HG02759 (cell line): ENCODE results near the gene CORO7.
"Not testable (repeated sequence)": the region's sequence is repeated elsewhere in the genome, so short reads cannot be mapped to it uniquely, and the experiment has no call there.

Experiments
- ATAC-seq: cut with Tn5 transposase; IDR thresholded peaks from one replicate; pipeline ENCODE4 v1.9.1; 2021; ENCODE audit warnings: mild to moderate bottlenecking, moderate library complexity; ENCODE audit not compliant: unreplicated experiment

The CORO7 gene

DNA sequence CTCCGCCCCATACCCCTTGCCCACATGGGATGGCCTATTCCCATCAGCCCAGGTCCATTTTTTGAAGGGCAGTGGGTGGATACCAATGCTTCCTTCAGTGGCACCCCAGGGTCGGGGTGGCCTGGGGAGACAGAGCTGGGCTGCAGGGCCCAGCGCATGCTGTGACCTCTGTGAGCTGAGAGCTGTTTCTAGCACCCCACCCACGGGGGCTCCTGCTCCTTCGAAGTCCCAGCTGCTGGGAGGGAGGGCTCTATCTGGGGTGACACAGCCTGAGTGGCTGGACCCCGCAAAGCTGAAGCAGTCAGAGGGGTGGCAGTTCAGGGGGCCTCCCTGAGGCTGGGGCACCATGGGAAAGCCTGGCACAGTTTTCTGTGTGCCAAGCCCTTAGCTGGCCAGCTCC, 76.0 kb downstream of the CORO7 start:
- no peak for ATAC-seq

DNA sequence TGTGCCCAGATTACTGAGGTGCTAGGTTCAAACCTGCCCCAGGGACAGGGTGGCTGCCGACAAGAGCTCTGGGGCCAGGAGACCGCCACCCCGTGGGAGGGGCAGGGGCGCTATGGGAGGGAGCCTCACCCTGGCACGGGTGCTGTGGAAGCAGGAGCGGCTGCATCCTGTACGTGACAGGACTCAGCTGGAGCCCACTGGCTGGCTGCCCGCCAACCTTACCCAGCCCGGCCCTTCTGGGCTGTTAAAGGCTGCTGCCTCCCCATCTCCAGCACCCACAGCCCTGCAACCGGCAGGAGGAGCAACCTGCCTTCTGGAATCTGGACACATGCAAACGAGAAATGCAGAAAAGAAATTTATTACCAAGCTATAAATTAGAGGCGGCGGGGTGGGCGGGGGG, 76.5 kb downstream of the CORO7 start:
- ATAC-seq = no peak

DNA sequence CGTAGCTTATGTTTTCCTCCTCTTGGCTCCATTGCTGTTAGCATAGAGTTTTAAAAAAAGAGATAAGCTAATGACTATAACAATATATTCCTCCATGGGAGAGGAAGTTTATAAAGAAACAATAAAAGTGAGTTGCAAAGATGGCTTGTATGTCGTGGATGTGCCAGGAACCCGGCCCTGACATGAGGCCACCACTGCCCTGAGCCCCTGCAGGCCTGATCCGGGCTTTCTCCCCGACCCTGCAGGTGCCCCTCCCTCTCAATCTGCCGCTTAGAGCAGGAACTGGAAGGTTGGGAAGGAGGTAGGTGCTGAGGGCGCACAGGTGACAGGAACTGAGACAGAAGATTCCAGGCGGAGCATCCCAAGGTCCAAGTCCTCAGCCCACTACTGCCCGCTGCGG, 76.9 kb downstream of the CORO7 start:
- no peak for ATAC-seq

DNA sequence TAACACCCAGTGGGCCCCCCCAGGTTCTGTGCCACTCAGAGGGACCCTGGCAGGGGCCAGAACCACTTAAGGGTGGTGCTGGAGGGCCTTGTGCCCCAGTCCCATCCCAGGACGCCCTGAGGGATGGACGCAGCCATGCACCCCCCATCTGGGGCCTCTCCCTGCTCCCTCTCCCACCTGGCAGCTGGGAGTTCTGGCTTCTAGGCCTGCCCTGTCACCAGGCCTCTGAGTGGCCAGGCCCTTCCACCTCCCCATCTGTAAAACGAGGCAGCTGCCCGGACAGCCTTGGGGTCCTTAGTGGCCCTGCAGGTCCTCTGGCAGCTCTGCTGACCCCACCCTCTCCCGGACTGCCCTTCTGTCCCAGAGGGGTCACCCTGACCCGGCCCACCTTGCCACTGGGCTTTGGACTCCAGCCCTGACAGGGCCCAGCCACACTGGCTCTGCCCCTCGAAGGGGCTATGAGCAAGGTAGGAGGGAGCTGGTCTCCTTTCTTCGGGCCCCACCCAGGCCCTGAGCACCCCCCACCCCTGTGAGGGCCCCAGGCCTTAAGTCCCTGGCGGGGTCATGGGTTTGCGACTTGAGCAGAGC, 77.6 kb downstream of the CORO7 start:
- ATAC-seq = no peak

DNA sequence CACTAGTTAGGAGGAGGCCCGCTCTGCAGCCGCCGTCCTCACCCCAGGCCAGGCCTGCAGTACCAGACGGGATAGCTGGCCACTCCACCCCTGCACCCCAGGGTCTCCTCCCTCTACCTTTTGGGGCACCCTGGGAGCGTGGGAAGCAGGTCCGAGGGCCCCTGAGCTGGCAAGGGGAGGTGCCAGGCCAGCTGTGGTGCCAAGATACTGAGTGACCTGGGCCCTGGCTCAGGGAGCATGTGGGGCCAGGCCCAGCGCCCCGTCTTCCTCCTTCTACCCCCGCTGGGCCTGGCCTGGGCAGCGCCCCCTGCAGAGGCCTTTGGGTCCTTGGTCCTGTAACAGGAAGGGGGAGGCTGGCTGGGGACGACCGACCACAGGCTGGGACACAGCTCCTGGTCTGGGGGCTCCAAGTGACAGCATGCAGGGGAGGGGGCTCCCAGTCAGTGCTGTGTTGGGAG, 78.2 kb downstream of the CORO7 start:
- ATAC-seq = no peak

DNA sequence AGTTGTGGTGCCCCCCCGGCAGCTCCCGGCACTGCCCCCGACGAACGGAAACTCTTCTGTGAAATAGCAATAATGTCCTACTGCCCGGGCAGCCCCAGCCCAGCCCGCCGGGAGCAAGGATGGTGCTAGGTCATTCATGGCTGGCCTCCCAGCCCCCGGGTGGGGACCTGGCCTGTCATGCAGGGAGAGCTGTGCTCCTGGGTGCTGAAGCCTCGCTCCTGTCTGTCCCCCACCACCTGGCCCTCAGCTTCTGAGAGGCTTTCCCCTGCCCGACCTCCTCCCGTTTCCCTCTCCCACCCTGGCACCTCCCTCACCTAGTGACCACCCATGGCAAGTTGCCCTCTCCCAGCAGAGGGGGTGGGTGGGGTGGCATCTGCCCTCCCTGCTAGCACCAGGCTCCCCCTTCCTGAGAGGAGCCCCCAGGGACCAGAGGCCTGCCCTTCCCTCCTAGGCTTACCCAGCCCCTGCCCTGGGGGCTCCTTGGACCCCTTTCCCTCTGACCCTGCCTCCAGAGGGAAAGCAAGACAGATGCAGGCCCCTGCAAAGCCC, 78.8 kb downstream of the CORO7 start:
- no peak for ATAC-seq

DNA sequence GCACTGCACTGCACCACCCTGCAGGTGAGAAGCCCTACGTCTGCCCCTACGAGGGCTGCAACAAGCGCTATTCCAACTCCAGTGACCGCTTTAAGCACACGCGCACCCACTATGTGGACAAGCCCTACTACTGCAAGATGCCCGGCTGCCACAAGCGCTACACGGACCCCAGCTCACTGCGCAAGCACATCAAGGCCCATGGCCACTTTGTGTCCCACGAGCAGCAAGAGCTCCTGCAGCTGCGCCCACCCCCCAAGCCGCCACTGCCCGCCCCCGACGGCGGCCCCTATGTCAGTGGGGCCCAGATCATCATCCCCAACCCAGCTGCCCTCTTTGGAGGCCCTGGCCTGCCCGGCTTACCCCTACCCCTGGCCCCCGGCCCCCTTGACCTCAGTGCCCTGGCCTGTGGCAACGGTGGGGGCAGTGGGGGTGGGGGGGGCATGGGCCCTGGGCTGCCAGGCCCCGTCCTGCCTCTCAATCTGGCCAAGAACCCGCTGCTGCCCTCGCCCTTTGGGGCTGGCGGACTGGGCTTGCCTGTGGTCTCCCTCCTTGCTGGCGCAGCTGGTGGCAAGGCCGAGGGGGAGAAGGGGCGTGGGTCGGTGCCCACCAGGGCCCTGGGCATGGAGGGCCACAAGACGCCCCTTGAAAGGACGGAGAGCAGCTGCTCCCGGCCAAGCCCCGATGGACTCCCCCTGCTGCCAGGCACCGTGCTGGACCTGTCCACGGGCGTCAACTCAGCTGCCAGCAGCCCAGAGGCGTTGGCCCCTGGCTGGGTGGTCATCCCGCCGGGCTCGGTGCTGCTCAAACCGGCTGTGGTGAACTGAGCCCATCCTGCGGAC, 79.5 kb downstream of the CORO7 start:
- no peak for ATAC-seq

DNA sequence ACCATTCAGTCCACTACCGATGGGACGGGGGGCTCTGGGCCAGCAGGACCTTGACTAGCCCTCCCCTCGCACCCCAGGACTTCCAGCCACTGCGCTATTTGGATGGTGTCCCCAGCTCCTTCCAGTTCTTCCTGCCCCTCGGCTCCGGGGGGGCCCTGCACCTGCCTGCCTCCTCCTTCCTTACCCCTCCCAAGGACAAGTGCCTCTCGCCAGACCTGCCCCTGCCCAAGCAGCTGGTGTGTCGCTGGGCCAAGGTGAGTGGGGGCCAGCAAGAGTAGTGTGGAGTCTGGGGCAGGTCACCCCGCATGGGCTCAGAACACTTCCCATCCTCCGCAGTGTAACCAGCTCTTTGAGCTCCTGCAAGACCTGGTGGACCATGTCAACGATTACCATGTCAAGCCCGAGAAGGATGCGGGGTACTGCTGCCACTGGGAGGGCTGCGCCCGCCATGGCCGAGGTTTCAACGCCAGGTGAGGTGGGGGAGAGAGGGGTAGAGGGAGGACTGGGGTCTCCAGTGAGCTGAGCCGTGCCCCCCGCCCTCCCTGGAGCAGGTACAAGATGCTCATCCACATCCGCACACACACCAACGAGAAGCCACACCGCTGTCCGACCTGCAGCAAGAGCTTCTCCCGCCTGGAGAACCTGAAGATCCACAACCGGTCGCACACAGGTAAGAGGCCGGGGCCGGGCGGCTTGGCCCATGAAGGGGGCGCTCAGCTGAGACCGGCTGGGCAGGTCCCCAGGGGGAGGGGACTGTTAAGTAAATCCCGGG, 81.5 kb downstream of the CORO7 start:
- ATAC-seq = no peak

DNA sequence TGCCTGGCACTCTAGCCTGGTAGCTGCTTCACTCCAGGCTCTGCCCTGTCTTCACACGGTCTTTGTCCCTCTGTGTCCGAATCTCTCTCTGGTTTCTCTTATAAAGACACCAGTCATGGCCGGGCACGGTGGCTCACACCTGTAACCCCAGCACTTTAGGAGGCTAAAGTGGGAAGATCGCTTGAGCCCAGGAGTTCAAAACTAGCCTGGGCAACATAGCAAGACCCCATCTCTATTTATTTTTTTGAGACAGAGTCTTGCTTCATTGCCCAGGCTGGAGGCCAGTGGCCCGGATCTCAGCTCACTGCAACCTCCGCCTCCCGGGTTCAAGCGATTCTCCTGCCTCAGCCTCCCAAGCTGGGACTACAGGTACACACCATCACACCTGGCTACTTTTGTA, 82.7 kb downstream of the CORO7 start:
- not testable (repeated sequence) for ATAC-seq

DNA sequence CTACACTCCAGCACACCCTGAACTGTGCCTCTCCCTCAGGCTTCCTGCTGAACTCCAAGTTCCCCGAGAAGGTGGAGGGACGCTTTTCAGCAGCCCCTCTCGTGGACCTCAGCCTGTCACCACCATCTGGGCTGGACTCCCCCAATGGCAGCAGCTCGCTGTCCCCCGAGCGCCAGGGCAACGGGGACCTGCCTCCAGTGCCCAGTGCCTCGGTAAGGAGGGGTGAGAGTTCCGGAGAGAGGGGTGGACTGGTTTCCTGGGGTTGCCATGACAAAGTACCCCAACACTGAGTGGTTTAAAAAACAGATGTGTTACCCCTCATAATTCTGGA, 83.1 kb downstream of the CORO7 start:
- ATAC-seq = no peak

DNA sequence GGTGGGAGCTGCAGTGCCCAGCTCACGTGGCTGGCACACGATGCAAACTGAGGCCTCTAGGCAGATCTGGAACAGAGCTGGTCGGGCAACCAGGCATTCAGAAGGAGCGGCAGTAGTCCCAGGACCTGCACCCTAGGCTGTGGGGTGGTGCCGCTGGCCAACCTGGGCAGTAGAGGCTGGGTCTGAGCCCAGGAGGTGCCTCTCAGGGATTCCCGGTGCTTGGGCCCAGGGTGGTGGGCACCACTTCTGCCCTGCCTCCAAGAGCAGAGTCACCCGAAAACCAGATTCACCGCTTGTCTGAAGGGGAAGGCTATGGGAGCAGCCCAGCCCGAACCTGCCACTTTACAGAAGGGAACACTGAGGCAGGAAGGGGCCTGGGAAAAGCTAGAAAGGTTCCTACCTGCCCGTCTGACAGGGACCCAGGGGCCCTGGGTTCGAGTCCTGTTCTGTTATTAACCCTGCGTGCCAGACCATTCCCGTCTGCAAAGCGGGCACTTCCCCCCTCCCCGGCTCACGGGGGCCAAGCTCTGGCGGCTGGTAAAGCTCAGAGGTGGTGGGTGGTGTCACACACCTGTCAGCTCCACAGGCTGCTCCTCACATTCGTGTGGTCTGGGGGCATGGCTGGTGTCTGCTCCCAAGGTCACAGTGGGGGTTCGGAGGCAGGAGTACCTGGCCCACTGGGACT, 83.6 kb downstream of the CORO7 start:
- ATAC-seq = no peak

DNA sequence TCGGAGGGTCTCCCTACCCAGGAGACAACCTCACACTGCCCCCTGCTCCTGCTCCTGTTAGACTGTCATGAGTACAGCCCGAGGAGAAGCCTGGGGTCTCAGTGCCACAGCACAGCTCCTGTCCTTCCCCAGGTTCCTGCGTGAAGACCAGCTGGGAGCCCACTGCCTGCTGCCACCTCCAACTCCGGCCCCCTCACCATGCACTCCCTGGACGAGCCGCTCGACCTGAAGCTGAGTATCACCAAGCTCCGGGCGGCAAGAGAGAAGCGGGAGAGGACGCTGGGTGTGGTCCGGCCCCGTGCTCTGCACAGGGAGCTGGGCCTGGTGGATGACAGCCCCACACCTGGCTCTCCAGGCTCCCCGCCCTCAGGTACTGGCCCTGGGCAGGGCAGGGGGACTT, 84.3 kb downstream of the CORO7 start:
- no peak for ATAC-seq

DNA sequence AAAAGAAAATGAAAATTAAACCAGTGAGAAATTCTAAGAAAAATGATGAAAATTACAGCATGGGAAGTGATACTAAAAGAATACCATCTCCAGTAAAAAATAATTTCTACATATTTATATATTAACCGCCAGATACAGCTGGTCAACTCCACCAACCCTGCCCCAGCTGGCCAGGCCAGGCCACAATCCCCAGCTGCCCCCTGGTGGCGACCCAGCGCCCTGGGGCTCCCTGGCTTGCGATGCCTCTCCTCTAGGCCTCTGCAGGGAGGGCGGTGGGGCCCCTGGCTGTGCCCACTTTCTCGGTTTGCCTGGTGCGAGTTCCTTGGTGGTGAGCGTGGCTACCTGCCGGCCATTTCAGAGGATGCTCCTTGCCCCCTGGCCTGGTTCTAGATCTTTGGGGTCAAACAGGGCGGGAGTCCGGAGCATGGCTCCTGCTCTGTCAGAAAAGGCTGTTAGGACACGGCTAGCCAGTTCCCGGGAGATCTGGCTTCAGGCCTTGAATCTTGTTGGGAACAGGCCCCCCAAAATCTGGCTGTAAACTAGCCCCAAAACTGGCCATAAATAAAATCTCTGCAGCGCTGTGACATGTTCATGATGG, 86.0 kb downstream of the CORO7 start:
- ATAC-seq = peak; percentile 56

DNA sequence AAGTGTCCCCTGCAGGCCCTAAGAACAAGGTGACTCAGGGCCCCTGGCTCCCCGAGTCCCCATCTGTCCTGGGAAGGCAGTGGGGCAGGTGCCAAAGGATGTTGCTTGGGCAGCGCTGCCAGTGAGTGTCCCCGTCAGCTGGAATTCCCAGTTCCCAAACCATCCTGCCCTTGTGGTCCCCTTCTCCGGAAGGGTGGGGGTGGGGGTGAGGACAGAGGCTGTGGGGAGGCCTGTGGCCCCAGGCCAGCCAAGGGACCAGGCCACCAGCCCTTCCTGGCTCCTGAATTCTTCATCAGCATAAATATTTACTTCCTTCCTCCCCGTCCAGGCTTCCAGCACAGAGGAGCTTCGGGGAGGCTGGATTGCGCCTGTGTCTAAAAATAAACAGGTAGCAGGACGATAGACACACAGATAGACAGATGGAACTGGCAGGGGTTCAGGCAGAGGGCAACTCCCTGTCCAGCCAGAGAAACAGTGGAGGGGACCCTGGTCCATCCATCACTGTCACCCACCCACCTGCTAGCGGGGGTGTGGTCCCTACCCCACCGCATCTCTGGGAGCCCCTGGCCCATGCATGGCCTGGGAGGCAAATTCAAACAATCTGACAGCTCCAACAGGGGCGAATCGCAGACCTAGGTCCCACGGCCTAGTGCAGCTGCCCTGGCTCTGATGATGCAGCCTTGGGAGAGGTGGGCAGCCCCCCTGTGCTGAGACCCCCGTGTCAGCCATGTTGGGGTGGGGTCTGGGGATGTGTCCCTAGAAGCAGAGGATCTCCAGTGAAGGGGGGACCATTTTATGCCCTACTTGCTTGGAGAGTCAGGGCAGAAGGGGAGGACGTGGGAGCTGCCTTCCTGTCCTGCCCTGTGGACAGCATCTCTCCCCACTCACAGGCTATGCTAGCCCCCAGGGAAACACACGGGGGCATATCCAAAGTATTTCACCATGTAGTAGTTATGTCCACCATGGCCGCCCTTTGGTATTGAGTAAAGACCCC, 87.3 kb downstream of the CORO7 start:
- no peak for ATAC-seq

DNA sequence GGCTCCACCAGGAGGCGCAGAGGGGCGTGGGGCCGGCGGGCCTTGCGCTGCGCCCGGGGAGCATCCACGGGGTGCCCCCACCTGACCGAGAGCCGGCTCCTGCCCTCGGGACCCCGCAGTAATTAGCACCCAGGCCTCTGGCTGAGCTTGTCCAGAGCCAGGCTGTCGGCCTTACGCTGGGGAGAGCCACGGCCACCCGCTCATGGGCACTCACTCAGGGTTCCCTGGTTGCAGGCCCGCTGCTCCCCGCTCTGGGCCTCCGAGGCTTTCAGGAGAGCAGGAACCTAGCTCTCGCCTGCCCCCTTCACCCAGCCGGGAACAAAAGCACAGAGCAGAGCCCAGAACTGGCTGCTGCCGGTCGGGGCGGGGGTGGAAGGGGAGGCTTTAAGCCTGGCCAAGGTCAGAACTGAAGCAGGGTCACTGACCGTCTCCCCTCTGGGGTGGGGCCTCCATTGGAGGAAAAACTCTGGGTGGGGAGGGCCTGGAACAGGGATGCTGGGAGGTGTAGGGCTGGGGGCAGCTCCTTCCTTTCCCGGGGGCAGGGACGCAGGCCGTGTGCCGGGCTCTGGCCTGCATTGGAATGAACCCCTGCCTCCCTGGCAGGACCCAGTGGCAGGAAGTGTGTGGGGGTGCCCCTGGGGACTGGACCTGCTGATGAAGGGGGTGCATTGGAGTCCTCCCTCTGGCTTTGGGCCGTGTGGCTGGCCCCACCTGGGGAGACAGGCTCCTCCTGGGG, 88.2 kb downstream of the CORO7 start:
- peak; percentile 44 for ATAC-seq

DNA sequence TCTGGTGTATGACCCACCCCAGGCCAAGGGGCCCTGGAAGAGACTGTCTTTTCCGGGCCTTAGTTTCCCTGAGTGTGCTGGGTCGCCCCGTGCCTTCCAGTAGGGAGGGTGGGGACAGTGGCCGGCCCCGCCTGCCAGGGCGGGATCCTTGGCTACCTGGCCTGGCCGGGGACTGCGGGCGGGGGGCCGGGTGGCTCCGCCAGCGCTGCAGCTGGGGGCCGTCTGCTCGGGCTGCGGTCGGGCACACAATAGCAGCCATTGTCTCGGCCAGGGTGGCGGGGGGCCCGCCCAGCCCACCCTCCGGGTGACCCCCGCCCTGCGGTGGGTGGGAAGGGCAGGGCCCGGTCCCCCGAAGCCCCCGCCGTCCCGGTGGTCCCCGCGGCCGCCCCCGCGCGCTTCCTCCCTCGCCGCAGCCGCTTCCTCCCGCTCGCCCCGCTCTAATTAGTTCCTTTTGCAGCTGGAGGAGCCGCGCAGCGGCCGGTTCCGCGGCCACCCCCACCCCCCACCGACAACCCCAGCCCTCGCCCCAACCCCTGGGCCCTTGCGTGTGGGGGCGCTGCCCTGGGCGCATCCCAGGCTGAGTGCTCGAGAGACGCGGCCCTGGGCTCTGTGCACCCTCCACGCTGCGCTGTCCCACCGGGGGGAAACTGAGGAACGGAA, 88.9 kb downstream of the CORO7 start:
- peak; percentile 6 for ATAC-seq

DNA sequence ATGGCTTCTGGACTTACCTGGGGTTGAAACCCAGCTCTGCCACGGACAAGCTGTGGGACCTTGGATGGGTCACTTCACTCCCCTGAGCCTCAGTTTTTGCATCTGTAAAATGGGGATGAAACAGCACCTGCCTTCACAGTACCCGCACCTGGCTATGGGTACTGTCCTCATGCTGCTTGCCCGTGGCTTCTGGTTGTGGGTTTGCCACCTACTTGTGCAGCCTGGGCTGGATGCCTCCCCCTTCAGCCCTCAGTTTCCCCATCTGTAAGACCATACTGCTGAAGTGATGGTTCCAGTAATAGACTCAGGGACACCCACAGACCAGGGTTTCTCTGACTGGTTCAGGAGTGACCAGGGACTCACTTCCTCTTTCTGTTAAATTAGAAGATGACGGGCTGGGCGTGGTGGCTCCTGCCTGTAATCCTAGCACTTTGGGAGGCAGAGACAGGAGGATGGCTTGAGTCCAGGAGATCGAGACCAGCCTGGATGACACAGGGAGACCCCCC, 91.1 kb downstream of the CORO7 start:
- ATAC-seq = no peak
